CD4-positive, alpha-beta T cell treated with Interleukin-4 for 1 hour (primary cell): ENCODE measurements around the gene RNASE7.
A peak's percentile ranks its signal among the peaks of the same experiment; 100 is the strongest.
"Not testable (repeated sequence)": the region's sequence is repeated elsewhere in the genome, so short reads cannot be mapped to it uniquely, and the experiment has no call there.

Experiments used
- DNase-seq, 2 donors: peaks; one replicate each; pipeline ENCODE4 v3.0.0-alpha.2; 2020 to 2022

RNASE7 gene, protein sequence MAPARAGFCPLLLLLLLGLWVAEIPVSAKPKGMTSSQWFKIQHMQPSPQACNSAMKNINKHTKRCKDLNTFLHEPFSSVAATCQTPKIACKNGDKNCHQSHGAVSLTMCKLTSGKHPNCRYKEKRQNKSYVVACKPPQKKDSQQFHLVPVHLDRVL

DNA sequence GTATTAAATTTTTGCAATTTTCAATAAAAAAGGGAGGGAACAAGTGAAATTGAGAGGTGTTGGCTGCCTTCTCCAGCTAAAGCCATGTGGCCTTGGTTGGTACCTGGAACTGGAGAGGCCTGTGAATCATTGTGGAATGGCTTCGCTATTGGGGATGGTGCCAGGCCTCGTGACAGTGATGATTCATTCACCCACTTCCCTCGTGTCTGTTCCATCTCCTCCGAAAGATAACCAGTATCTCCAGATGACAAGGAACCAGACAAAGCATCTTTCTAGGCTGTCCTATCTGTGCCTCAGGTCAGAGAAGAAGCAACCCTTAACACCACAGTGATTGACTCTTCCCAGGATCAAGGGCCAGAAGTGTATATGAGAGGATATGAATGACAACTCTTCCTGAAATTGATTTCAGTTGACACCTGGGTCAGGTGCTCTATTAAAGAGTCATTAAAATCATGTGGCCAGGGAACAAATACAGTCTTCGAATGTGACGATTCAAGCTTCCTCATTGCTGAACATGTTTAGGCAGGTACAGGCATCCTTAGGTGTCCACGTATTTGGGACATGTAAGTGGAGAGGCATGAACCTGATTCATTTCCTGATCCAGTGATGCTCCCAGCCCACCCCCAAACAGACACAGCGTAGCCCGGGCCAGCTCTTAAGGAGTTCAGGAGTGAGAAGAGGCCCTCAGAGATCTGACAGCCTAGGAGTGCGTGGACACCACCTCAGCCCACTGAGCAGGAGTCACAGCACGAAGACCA, at the start of gene RNASE7:
RNASE7 (plus strand) TSS at position 687 of the 758 bp plus-strand sequence. CDS start 631 bp downstream, outside the sequence.
- no peak for DNase-seq

DNA sequence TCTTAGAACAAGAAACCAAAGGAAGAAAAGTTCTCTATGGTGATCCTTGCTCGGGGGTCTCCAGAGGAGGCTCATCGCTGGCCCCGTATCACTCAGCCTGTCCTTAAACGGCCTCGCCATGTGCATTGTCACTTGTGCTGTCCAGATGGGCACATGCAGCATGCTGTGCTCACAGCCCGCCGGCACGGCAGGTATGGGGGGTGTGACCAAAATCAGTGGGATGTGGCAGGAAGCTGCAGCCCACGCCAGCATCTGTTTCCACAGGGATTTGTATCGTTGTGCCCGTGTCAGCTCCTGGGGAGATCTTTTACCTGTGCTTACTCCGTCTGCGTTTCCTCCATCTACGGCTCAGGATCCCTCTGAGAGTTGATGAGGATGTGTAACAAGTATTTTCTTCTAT, 45.6 kb upstream of the RNASE7 start:
- no peak for DNase-seq

DNA sequence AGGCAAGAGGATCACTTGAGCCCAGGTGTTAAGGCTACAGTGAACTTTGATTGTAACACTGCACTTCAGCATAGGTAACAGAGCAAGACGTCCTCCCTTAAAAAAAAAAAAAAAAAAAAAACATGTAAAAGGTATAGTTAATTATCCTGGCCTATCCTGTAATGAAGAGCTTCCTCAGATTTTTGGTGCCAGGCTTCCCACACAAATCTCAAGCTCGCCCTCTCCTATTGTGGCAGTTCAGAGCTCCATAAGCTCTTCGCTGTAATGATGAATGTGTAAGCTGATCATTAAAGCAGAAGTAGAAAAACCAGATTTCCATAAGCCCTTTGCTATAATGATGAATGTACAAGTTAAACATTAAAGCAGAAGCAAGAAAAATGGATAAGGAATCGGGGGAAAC, 45.0 kb upstream of the RNASE7 start:
- DNase-seq = no peak

DNA sequence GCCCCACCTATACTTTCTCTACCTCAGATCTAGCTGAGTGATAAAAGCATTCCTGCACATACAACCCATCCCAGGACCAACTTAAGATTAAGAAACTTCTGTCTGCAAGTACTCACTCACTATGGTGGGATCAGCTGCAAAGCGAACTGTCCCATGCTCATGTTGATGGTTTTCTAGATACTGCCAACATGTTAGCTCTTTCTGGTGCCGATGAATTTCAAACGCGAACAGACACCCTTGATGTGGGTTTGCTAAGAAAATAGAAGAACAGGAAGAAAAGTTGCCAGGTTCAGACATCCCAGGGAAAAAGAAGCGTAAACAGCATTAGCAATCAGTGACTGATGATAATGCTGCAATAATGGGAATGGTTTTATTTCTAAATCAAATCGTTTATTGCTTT, 44.6 kb upstream of the RNASE7 start:
- DNase-seq = no peak

DNA sequence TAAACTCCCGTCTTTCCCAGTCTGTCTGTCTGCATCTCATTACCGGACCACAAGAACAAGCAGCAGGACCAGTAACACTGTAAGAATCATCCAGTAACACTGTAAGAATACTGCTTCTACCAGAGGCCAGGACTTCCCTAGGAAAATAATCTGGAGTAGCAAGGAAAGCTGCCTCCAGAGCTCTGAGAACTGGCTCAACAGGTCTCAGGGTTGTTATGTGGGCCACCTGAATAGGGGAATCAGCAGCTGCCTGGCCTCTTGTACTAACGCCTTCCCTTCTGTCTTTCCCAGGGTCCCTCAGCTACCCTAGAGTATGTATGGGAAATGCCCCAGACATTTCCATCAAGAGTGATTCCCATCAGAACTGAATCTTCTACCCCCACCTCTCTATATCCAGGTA, 44.0 kb upstream of the RNASE7 start:
- DNase-seq = no peak

DNA sequence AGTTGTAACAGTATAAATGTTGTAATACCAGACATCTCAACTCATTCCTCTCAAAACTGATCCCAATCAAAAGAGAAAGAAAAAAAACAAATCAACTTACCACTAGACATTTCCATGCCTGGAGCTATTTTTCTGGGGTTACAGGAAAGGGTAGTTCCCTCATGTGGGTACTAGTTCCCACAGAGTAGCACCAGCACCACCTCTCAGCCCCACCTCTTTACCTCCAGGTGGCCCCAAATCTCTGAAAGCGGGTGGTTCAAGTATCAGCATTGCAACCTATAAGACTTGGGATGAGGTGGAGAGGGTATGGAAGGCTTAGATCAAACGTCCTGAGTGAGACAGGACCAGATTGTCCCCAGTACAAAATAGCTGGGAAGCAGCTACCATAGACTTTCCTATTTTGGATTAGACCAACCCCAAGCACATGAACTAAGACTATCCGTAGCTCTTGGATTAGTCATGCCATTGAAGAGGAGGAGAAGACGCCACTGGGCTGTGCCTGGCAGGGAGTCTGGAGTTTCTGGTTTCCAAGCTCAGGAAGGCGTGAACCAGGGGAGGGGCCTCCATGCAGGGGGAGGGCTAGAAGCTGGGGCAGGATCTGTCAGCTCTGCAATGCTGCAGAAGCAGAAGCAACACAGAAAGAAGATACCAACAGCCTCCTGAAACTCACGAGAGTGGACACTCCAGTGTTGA, 43.3 kb upstream of the RNASE7 start, which contains the start of gene SLC39A2:
SLC39A2 (plus strand) TSS at position 620 of the 693 bp plus-strand sequence. CDS start 154 bp downstream, outside the sequence.
- no peak for DNase-seq

DNA sequence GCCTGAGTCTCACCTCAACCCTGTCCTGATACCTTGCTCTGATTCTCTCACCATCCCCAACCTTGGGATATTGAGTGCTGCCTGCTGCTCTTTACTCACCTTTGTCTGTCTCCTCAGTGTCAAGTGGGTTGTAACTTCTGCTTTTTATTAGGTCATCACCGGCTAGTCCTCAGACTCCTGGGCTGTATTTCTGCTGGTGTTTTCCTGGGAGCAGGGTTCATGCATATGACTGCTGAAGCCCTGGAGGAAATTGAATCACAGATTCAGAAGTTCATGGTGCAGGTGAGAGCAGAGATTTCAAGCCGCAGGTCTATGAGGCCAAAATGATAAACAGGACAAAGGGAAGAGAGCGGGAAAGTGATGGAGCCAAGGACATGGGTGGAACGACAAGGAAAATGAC, 42.6 kb upstream of the RNASE7 start:
- DNase-seq = no peak

DNA sequence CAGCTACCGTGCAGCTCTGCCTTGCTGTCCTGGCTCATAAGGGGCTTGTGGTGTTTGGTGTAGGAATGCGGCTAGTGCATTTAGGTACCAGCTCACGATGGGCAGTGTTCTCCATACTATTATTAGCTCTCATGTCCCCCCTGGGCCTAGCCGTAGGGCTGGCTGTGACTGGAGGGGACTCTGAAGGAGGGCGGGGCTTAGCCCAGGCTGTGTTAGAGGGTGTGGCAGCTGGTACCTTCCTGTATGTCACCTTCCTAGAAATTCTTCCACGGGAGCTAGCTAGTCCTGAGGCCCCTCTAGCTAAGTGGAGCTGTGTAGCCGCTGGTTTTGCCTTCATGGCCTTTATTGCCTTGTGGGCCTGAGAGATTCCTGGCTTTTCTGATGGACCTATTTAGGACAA, 40.9 kb upstream of the RNASE7 start:
- DNase-seq = no peak

DNA sequence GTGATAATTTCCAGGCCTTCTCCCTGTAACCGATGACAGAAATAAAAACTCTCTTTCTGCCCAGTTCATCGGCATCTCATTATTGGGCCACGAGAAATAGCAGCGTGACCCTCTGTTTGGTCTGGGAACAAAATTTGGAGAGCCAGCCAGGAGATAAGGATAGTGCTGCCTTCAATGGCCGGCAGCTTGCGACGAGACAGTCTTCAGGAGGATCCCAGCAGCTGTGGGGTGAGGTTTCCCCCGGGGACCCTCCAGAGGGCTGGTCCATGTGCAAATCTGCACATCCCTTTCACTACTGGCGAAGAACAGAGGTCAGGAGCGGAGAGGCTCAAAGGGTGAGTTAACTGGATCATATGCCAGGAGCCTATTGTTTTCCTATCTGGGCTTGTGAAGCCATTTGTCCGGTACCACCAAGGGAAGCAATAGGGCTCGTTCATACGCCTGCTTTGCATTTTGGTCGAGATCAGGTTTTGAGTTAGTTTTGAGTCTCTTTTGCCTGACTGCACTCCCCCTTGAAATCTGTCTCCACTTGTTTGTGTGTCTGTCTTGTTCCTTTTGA, 38.3 kb upstream of the RNASE7 start:
- DNase-seq = no peak

DNA sequence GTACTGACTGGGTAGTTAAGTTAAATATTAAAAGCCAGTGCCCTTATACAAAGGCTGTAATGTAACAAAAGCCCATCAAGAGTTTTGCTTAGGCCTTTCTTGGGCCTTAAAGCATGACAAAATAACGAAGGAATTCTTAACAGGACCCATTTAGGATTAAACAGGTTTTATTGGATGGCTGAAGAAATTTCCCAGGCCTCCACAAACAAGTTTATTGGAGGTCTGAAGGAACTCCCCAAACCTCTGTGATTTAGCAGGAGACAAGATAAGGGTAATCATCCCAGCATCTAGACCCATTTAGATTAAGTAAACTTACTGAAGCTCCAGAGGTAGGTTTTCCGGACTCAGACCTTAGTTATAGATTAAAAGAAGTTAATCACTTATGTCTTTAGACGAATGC, 32.4 kb upstream of the RNASE7 start:
- not testable (repeated sequence) for DNase-seq

DNA sequence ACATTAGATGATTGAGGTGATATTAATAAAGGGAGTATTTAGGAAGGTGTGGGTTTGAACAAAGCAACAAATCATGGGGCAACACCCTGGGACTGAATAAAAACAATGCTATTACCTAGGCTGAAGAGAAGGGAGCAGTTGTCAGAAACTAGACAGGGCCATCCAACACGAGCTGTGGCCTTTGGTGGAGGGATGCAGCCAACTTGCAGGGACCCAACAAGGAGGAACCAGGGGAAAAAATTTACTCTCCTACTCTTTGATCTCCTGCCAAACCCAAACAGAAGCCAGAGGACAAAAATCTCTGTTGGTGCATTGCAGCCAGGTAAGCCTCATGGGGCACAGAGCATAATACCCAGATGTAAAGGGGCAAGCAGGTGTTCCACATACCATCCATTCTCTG, 31.0 kb upstream of the RNASE7 start:
- no peak for DNase-seq

DNA sequence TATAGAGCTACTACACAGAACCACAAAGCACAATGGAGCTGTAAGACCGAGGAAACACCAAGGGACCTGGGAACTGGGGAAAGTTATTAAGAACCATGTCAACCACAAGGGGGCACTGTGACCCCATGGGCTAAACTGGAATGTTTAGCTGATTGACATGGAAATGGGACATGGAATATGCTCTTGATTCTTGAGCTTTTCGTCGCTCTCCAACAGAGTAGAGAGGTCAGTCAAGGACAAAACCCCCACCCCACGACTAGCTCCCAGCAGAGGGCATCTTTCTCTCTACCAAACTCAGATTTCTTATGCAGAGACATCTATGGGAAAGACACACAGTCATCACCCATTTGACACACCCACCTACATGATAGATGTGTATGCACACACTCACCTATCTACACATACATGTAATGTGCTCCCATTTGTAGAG, 27.4 kb upstream of the RNASE7 start:
- peak; percentile 79 to 83 for DNase-seq

DNA sequence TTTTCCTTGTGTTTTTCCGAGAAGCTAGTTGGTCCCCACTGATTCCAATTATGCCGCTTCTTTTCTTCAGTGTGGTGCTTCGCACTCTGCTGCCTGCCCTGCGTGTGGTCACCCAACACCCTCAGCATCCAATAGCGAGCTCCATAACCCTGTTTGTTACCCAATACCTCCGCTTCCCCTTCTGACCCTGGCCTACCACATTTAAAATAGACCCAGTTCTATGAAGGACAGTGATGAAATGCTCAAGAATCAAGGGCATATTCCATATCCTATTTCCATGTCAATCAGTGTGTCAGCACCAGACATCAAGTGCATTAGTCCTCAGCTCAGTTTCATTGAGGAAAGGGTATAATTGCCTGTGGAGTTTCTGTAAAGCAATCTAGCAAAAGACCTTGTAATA, 26.9 kb upstream of the RNASE7 start:
- no peak for DNase-seq

DNA sequence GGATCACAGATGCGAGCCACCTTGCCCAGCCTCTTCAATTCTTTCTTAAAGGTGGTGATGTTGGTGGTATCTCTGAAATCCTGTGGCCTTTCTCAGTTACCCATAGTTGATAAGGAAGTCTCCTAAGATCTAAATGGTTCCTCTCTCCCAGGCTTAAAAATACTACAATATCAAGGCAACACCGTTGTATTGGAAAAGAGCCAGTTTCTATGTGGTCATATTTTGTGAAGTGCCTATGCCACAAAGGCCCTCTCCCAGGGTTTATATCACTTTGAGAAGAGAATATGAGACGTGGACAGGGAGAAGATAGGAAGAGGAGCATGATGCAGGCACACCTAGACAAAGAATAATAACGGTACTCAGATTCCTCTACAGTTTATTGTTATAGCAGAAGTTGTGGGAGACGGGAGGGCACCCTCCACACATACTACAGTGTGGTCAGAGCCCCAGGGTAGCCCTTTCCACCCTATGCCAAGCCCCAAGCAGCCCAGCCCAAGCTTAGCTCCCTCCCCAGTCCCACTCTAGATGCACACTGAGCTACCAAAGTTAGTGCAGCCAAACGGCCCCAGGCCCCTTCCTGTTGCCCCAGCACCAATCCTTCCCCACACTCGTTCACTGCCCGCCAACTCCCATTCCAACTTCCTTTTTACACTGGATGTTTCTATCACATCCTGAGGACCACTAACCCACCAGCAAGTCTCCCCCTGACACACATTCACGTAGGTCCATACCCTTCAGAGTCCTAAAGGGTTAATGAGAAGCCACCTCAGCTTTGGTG, 25.6 kb upstream of the RNASE7 start:
- DNase-seq = no peak

DNA sequence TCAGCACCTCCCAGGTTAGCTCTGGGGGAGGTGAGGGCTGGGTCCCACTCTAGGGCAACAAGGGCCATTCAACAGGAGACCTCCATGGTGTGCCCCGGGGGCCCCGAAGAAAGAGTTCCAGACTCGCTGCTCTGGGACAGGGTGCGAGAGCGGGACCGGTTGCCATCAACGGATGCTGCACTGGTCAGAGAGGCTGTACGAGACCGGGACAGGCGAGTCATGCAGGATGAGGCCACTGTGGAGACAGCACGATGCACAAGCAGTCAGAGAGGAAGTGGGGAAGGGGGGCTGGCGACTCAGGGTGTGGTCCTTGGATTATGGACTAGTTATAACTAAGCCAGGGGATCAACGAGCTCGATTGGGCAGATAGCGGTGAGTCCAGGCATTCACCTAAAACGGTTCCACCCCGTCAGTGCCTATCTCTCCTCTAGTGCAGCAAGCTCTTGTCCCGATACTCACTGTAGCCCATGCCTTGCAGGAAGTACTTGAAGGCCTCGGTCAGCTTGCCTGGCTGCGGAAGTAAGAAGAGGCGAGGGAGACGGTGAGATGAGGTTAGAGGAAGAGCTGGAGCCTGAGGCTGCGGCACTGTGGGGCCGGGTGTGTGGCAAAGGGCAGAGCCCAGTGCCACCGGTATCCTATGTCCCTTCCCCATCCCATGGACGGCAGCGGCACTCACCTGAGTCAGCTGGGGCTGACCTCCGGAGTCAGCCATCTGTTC, 24.5 kb upstream of the RNASE7 start:
- DNase-seq = no peak

DNA sequence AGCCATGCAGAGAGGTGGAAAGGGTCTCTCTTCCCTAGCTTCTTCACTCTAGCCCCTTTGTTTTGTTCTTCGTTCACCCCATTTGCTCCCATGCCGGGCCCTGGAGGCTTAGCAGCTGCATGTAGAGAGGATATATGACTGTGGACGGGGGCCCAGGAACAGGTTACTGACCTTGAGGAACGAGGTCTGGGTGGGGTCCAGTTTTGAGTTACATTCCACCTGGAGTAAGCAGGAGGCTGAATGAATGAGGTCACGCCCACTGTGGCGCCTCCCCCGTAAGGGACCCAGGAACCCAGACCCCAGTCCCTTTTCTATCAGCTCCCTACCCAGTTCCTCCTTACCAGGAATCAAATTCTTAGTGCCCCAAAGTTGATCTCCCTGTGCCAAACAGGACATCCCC, 23.9 kb upstream of the RNASE7 start:
- no peak for DNase-seq

DNA sequence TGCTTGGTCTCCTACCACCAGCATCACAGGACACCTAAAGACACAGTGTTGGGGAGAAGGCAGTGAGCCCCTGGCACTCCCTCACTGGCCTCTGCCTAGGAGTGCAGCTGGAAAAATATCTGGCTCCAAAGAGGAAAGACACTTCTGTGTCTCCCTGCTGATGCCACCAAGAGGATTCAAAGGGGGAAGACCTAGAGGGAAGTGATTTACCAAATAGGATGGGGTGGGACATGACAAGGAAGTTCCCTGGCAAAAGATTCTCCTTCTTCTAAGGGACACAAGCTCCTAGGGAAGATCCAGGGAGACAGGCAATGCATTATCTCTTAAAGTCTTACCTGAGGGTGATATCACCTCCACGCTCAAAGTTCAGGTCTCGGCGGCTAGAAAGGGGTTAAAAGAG, 23.4 kb upstream of the RNASE7 start:
- no peak for DNase-seq

DNA sequence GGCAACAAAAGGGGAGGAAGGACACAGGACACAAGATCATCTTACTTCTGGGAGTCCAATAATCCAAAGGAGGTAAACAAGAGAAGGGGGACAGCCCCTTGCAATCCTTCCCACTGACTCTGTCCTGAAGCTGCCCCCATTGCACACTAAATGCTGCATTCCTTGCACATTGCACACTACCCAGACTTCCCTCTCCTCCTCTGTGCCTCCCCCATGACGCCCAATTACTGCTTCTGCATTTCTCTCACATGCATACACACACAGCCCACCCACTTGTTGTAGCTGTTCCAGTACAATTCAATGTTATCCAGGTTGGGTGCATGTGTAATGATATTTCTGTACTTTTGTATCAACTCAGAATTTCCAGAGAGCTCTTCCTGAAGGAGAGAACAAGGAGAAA, 22.8 kb upstream of the RNASE7 start:
- no peak for DNase-seq

DNA sequence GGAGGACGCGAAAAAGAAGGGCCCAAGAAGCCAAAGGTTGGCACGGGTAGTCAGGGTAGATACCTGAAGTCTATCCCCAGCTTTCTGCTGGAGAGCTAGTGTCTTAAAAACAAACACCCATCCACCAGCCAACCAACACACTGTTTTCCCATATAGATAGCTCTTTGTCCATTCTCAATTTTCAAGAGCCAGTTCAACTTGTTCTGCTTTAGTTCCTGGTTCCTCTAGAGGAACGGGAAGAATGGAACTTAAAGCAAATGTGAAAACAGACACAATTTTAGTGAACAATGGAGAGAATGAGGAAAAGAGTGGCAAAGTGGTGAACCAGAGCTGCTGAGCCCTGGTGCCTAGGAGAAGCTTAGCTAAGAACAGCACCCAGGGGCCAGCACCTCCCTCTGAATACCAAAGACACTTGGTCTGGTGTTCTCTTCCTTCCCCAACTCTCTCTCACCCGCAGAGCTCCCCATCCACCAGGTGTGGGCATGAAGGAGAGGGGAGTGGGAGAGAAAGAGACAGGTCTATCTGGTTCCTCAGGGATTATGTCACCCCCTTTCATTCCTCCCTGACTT, 21.1 kb upstream of the RNASE7 start:
- DNase-seq = no peak

DNA sequence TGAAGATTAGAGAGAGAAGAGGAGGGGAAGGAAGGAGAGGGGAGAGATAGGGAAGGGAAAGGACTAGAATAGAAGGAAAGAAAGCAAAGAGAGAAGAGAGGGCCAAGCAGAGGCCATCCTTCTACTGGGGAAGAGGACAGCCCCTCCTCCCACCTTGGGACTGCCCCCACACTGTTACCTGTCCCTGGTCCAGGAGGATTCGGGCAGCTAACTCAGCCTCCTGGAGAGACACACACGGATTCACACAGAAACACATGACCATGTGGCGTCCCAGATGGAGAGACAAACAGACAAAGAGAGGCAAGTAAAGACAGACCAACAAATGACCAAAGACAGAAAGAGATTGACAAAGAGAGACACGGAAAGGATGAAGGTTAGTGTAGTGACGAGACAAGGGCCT, 19.5 kb upstream of the RNASE7 start:
- DNase-seq = no peak

DNA sequence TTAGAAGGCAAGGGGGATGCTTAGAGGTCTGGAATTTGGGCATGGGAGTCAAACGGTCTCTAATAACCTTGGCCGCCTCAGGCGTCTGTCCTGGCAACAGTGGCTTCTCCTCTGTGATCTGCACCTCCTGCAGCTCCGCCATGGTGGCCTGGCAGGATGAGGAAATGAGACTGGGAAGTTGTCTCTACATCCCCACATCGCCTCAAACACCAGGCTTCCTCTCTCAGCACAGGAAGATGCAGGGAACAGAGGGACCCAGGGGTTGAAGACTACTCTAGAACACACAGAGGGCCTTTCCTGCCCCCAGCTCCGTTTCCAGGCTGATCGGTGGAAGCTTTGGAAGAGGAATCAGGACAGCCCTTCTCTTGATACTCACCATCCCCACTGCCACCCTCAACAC, 19.0 kb upstream of the RNASE7 start:
- no peak for DNase-seq
